Endothelial cell of umbilical vein (primary cell): ENCODE data around the gene JAKMIP1. TPM values are rescaled to one million over a fixed set of nuclear protein-coding genes. Genes with fewer than 3 reads are reported as not detected.

Experiments
- BruUV-seq: library from RNA; stranded (reverse); fragments of 400-500 nt; replicated peaks from 2 replicates; lab custom pipeline; 2021; lab: Mats Ljungman, UMichigan
- CTCF ChIA-PET: fragments of 300-600, 350-600 bp; sonication (Branson Sonifier 250); formaldehyde crosslinking; loops from one replicate; lab custom pipeline; 2021; ENCODE audit warnings: antibody characterized with exemption, inconsistent platforms; lab: Charles Lee
- POLR2A ChIA-PET: fragments of 300-600, 350-600 bp; sonication (Branson Sonifier 250); formaldehyde crosslinking; loops from one replicate; lab custom pipeline; 2021; ENCODE audit warnings: antibody characterized with exemption, inconsistent platforms; lab: Charles Lee
- DNase-seq: peaks from one replicate; pipeline ENCODE4 v3.0.0-alpha.2; 2011; ENCODE audit warnings: low read depth, low spot score
- FAIRE-seq: peaks from 2 replicates; lab custom pipeline; 2011; peaks lifted over from hg19 to GRCh38; lab: Jason Lieb, UNC
- H2AFZ ChIP-seq: 2 replicates; pipeline ENCODE4 v1.6.0; 2012; ENCODE audit warnings: low read depth, low read length, control low read depth, inconsistent platforms
- H3K27ac ChIP-seq: 2 replicates; pipeline ENCODE4 v1.5.1; 2011; ENCODE audit warnings: low read depth, mild to moderate bottlenecking, control low read depth, low read length, moderate library complexity; ENCODE audit not compliant: insufficient read depth
- H3K27me3 ChIP-seq, 2 experiments: 2 replicates each; pipeline versions ENCODE4 v1.6.0 to v1.6.1; 2011; ENCODE audit warnings: low read length in 2 of 2, mixed read lengths in 1 of 2; ENCODE audit not compliant: control insufficient read depth in 2 of 2, insufficient read depth in 2 of 2
- H3K36me3 ChIP-seq, 2 experiments: 2 replicates in 1 of 2; 3 replicates in 1 of 2; pipeline ENCODE4 v1.5.1; 2011; ENCODE audit warnings: low read length in 2 of 2, mild to moderate bottlenecking in 1 of 2, moderate library complexity in 1 of 2; ENCODE audit not compliant: control insufficient read depth in 2 of 2, insufficient read depth in 2 of 2; ENCODE audit errors: extremely low read depth in 1 of 2
- H3K4me1 ChIP-seq: 3 replicates; pipeline ENCODE4 v1.5.1; 2011; ENCODE audit warnings: mild to moderate bottlenecking, low read length; ENCODE audit not compliant: control insufficient read depth, insufficient read depth; ENCODE audit errors: extremely low read depth
- H3K4me2 ChIP-seq: 2 replicates; pipeline ENCODE4 v1.6.1; 2011; ENCODE audit warnings: low read length, control low read depth, mixed read lengths; ENCODE audit not compliant: insufficient read depth
- H3K4me3 ChIP-seq, 3 experiments: fragments of 200-600 bp in 1 of 3; sonication (generic), shearing (Covaris generic) in 1 of 3; replicated peaks in 1 of 3; 2 replicates each; pipeline ENCODE4 v1.5.1; 2011 to 2016; ENCODE audit warnings: control low read depth in 3 of 3, low read length in 3 of 3, mild to moderate bottlenecking in 2 of 3, inconsistent platforms in 1 of 3, low read depth in 1 of 3, moderate library complexity in 1 of 3; ENCODE audit not compliant: insufficient read depth in 1 of 3
- H3K79me2 ChIP-seq: 2 replicates; pipeline ENCODE4 v1.6.0; 2012; ENCODE audit warnings: low read length, inconsistent platforms; ENCODE audit not compliant: control insufficient read depth, insufficient read depth
- H3K9ac ChIP-seq: replicated peaks from 2 replicates; pipeline ENCODE3; 2011; ENCODE audit warnings: low read length, control low read depth; ENCODE audit not compliant: insufficient read depth; ENCODE audit errors: extremely low read depth
- H3K9me1 ChIP-seq: replicated peaks from 3 replicates; pipeline ENCODE4 v1.6.0; 2011; ENCODE audit warnings: mild to moderate bottlenecking, low read length; ENCODE audit not compliant: control insufficient read depth, insufficient read depth; ENCODE audit errors: extremely low read depth
- H3K9me3 ChIP-seq: replicated peaks from 2 replicates; pipeline ENCODE4 v1.5.1; 2012; ENCODE audit warnings: low read length, inconsistent platforms; ENCODE audit not compliant: control insufficient read depth, insufficient read depth
- H4K20me1 ChIP-seq: replicated peaks from 2 replicates; pipeline ENCODE3; 2011; ENCODE audit warnings: mild to moderate bottlenecking, low read length; ENCODE audit not compliant: control insufficient read depth, insufficient read depth; ENCODE audit errors: extremely low read depth
- EZH2 ChIP-seq: IDR thresholded peaks from 2 replicates; pipeline ENCODE4 v1.6.1; 2012; ENCODE audit warnings: borderline replicate concordance, low read depth, mild to moderate bottlenecking, moderate library complexity, low read length, inconsistent platforms; ENCODE audit not compliant: severe bottlenecking
- FOS ChIP-seq: IDR thresholded peaks from 2 replicates; pipeline ENCODE4 v1.6.1; 2011; ENCODE audit warnings: mild to moderate bottlenecking, low read length, moderate library complexity, borderline replicate concordance; ENCODE audit not compliant: insufficient read depth
- GATA2 ChIP-seq: IDR thresholded peaks from 2 replicates; pipeline ENCODE4 v1.7.0; 2011; ENCODE audit warnings: low read depth, mild to moderate bottlenecking, moderate library complexity, mixed read lengths, low read length; ENCODE audit not compliant: insufficient read length, insufficient read depth
- JUN ChIP-seq: IDR thresholded peaks from 2 replicates; pipeline ENCODE4 v1.6.1; 2011; ENCODE audit warnings: borderline replicate concordance, low read depth; ENCODE audit not compliant: insufficient read length, insufficient read depth
- MAX ChIP-seq: IDR thresholded peaks from 2 replicates; pipeline ENCODE4 v1.6.1; 2011; ENCODE audit not compliant: insufficient read depth, insufficient read length
- MYC ChIP-seq: IDR thresholded peaks from one replicate; pipeline ENCODE4 v1.6.1; 2011; ENCODE audit warnings: mild to moderate bottlenecking, low read depth, low read length
- POLR2A ChIP-seq: IDR thresholded peaks from 2 replicates; pipeline ENCODE4 v1.6.1; 2012; ENCODE audit warnings: low read depth, mild to moderate bottlenecking, control low read depth, low read length
- POLR2AphosphoS5 ChIP-seq: IDR thresholded peaks from 2 replicates; pipeline ENCODE4 v1.6.1; 2012; ENCODE audit warnings: low read depth, mild to moderate bottlenecking, control low read depth, low read length, moderate library complexity; ENCODE audit not compliant: insufficient read depth
- dilution Hi-C: fragments of 300-500 bp; cut with MboI; formaldehyde crosslinking; loops from one replicate; pipeline ENCODE4 v1.15.0; 2019; ENCODE audit warnings: low sequenced_read_pairs; ENCODE audit not compliant: extremely low pct_ligation_motif_present
- intact Hi-C: fragments of 100-400 bp; cut with micrococcal nuclease; formaldehyde crosslinking; loops from one replicate; pipeline ENCODE4 v1.10.0; 2022
- polyA plus RNA-seq, 4 experiments: library from polyadenylated mRNA; depleted of rRNA in 3 of 4; stranded (reverse) in 3 of 4; unstranded in 1 of 4; fragments of >200 nt; gene quantifications; 2 replicates each; pipeline versions ENCODE4 v1.2.1 to v1.2.3, GENCODE V29; 2011 to 2012; ENCODE audit warnings: missing spikeins in 1 of 4
- total RNA-seq: library from RNA; stranded (reverse); gene quantifications from 2 replicates; pipeline ENCODE4 v1.2.3, GENCODE V29; 2021
- TF ChIP-seq, protein P1 (sequence below), 2 donors: IDR thresholded peaks; 1 replicate in 1 of 2; 2 replicates in 1 of 2; pipeline ENCODE4 v1.5.1; 2011; ENCODE audit warnings: low read length in 2 of 2, mild to moderate bottlenecking in 2 of 2, moderate library complexity in 2 of 2, control low read depth in 1 of 2, inconsistent platforms in 1 of 2, low read depth in 1 of 2; ENCODE audit not compliant: insufficient read depth in 1 of 2; ENCODE audit errors: extremely low read depth in 1 of 2

Gene JAKMIP1
- total and polyA plus RNA-seq, 2 donors (not counting 3 experiments of a cell fraction or from before 2014, with no cell fraction given): not detected

DNA sequence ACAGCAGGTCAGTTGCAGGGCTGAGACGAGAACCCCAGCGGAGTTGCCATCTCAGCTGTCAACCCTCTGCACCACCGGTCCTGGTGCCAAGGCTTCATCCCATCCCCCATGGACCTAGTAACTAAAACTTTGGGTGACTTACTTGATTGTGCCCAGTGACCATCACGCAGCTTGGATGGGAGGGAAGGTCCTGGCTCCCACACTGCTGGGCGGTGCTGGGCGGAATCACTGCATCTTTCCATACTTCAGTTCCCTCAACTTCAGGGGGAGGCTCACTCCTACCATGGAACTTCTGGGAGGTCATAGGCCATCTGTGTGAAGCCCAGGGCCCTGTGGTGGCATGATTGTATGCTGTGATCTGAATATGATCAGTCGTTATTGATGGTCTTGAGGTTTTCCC, 26.2 kb upstream of the JAKMIP1 start:
- BruUV-seq: no TSS peak
- Histone ChIP-seq H3K9me1 (no peaks in the 10 kb centered on the region), H3K9ac (no peak overlapping the region), H3K27ac (no peak overlapping the region), H3K27me3 (peaks cover 3 to 4% of the 10 kb centered on the region in 2 experiments), H2AFZ (no peak overlapping the region), H3K4me3 (no peak overlapping the region), H4K20me1 (no peaks in the 10 kb centered on the region), H3K79me2 (no peaks in the 10 kb centered on the region), H3K4me1 (no peaks in the 10 kb centered on the region), H3K4me2 (no peak overlapping the region), H3K36me3 (no peaks in the 10 kb centered on the region), H3K9me3 (no peaks in the 10 kb centered on the region)
- intact Hi-C loops (no loop called here), dilution Hi-C loops (no loop called here)
- FAIRE-seq (no peak), DNase-seq (no peak)
- CTCF ChIA-PET: interaction anchor here (1.2 to 3.1 kb wide), 3 partner anchors 24 to 105 kb away, joined by 3 to 9 read pairs (median 4); no protein-coding TSS in a partner anchor
- no peak for TF ChIP-seq MAX
- no peak for TF ChIP-seq GATA2
- TF ChIP-seq POLR2A: no peak
- TF ChIP-seq EZH2: no peak
- TF ChIP-seq, protein P1, sequence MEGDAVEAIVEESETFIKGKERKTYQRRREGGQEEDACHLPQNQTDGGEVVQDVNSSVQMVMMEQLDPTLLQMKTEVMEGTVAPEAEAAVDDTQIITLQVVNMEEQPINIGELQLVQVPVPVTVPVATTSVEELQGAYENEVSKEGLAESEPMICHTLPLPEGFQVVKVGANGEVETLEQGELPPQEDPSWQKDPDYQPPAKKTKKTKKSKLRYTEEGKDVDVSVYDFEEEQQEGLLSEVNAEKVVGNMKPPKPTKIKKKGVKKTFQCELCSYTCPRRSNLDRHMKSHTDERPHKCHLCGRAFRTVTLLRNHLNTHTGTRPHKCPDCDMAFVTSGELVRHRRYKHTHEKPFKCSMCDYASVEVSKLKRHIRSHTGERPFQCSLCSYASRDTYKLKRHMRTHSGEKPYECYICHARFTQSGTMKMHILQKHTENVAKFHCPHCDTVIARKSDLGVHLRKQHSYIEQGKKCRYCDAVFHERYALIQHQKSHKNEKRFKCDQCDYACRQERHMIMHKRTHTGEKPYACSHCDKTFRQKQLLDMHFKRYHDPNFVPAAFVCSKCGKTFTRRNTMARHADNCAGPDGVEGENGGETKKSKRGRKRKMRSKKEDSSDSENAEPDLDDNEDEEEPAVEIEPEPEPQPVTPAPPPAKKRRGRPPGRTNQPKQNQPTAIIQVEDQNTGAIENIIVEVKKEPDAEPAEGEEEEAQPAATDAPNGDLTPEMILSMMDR (IDR thresholded peaks at IDR 0.05; ENCODE audit: extremely low read depth in 1 of 2, insufficient read depth in 1 of 2, low read depth in 1 of 2, low read length in 2 of 2): no peak
- TF ChIP-seq POLR2AphosphoS5: no peak
- no peak for TF ChIP-seq JUN
- no peak for TF ChIP-seq MYC
- TF ChIP-seq FOS: no peak
- POLR2A ChIA-PET: no interaction called here
